CD4-positive, alpha-beta T cell treated with Interferon gamma for 1 hour (primary cell): ENCODE measurements around the gene ALDH1A2.
"Not testable (repeated sequence)": the region's sequence is repeated elsewhere in the genome, so short reads cannot be mapped to it uniquely, and the experiment has no call there.

Experiments used
- DNase-seq: peaks from one replicate; pipeline ENCODE4 v3.0.0-alpha.2; 2020

Gene ALDH1A2

DNA sequence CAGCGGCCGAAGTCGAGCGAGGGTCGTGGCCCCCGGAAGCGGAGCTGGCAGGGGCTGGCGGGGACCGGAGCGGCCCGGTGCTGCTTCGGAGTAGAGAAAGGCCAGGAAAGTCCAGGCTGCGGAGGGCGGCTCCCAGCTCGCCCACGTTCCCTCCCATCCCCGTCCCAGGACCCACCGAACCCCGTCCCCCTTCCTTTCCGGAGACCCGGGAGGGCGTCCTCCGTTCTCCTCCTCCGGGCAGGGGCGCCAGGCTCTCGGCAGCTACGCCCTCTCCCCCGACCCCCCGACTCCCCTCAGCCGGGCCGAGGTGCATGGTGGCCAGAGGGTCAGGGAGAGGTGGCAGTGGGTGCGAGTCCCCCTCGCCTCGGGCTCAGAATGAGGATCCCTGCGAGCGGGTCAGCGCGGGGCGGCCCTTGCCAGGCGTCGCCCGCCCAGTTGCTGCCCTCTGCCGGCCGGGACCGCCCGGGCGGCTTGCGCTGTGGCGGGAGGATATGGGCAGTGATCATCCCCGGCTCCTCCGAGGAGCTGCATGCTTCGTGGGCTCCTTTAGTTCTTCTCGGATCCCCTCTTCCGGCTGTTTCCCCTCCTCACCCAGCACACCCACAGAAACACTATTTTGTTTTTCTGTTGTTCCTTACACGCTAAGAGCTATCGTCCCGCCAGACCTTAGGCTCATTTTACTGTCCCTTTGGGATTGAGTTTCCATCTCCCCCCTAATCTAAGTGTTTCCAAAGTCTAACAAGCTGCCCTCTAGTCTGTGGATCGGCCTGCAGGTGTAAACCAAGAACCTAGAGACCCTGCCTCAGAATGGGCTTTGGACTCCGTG, 744 bp upstream of the ALDH1A2 start:
- DNase-seq: peak; percentile 34

GRCh38 chr15:58064980-58065444, 499 bp downstream of the ALDH1A2 start:
- DNase-seq: no peak

DNA sequence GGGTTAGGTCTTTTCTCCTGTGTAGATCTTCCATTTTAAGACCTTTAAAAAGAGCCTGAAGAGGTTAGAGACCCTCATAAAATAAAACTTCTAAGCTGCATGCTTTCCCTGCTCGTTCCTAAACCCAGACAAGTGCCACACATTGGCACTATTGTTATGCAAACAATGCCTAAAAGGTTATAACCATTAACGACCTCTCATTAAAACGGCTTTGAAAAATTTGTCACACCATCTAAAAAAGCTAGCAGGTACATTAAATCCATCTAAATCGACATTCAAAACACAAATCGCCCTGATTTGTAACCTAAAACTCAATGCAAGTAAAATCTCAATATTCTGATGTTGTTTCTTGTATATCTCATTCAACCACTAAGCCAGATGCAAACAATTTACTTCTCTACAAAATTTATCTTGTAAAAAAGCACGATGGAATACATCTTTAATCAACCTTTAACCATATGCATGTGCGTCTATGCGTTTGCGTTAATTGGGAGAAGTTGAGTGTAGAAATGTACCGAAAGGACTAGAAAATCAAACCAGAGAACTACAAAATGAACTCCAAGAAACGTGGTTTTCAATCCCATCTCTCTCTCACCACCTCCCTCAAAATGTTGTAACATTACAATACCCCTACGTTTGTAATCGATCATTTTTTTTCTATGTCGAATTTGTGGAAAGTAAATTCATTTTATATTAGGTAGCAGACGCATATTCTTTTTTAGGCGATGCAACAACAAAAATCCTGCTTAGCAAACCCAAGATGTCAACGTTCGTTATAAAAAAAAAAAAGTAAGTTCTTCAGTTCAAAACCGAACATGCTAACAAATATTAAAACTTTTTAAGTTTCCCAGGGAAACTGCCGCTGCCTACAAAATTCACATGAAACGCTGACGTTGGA, 1.2 kb downstream of the ALDH1A2 start:
- DNase-seq: no peak

- no peak for DNase-seq
Measured at GRCh38 chr15:58063614-58064013, 1.9 kb downstream of the ALDH1A2 start.

DNA sequence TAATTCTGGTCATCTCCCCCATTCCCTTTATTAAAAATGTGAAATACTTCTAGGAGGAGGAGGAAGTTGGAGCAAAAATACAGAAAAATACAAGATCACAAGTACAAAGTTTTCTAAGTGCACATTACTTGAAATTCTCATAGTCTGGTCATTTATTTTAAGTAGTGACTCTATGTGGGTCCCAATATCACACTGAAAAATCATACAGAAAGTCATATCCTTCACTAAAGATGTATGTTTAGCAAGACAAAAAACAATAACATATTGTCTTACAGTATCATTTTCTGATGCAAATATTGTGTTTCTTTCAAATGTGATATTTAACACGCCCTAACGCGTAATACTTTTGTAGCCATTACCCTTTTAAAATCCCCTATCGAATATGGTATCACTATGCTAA, 2.5 kb downstream of the ALDH1A2 start:
- no peak for DNase-seq

DNA sequence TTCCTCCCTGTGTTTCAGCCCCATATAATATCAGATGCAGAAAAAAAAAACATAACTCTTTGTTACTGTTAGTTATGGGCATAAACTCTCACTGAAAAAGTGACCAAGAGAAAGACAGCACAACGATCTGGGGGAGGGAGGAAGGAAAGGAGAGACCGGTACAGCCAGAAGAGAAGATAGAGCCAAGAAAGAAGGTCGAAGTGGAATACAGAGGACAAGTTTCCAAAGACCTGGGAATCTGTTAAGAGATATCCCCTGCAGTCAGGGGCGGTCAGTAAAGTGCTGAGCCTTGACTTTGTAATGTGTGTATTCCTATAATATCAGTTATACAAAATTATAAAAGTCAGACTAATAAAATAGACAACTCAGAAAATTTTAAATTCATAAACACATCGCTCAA, 3.3 kb downstream of the ALDH1A2 start:
- no peak for DNase-seq

GRCh38 chr15:58060575-58060974, 4.9 kb downstream of the ALDH1A2 start:
- DNase-seq: no peak

DNA sequence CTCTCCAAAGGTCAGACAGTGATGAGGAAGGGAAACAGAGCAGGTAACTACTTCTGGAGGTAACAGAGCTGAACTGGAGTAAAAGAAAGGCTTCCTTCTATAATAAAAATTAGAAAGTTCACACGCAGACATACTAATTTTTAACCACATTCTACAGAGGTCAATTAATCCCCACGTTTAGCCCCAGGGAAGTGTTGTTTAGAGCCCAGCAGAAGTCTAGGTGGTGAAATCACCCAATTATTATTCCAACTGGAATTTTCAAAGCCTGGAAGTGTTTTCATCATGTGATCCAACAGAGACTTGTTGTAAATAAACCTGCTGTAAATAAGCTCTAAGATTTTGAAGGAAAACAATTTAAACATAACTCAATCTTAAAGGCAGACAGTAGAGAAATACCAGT, 6.8 kb downstream of the ALDH1A2 start:
- no peak for DNase-seq

DNA sequence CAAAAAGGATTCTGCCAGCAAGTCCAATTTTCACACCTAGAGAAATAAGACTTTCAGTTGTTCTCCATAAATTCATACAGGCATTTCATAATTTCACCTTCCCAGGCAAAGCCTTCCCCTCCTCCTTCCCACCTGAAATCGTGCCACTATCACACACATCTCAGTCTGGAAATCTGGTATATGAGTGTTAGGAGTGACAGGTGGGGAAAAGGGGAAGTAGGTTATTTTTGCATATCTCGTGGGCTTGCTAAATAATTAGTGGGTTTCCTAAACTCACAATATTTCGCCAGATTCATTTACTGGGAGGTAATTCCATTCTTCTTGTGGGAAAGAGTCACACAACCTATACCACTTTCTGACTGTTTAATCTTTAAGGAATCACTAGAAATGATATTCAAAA, 7.4 kb downstream of the ALDH1A2 start:
- no peak for DNase-seq

DNA sequence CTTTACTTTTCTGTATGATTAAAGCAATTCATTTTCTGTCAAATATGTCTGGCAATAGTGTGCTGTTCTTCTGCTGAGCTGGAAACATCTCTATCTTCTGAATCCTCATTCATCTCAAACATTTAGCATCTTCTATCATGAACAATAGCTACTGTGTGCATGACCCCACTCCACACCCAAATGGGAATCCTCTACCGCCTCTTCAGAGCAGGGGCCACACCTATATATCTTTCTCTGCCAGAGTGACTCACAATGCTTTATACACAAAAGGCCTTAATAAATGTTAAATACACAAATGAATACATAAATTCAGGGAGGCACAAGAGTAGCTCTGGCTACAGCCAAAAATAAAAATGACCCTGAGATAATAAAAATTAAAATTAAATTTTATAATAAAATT, 8.0 kb downstream of the ALDH1A2 start:
- DNase-seq: no peak

GRCh38 chr15:58056015-58056414, 9.5 kb downstream of the ALDH1A2 start:
- no peak for DNase-seq

- DNase-seq: no peak
Measured at GRCh38 chr15:58053315-58054153, 12.0 kb downstream of the ALDH1A2 start.

GRCh38 chr15:58052334-58052733, 13.2 kb downstream of the ALDH1A2 start:
- DNase-seq: no peak

DNA sequence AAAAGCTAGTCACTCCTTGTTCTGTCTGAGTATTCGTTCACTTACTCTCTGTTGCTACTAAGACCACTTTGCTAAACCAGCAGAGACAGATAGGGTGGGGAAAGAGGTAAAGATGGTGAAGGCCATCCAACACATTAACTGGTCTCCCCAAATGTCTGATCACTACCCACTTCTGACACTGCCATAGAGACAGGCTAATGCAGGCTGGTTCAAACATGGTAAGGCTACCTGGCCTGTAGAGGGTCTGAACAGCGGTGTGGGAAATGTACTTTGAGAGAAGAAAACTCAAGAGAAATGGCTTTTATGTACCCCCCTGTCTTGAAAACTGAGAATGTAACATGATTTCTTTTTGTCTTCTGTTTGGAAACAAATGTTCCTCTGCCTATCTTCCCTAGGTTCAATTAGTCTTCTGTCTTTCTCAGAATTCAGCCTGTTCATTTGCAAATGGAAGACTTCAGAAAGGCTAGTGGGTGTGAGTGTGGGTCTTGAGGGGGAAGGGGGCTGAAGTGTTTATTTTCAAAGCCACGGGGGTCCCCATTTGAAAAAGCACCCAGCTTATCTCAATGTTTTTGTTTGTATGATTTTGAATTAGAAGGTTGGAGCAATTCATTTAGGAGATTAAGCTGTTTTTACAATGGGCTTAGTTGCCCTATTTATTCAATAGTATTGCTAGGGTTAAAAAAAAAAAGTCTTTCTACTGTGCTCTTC, 15.8 kb downstream of the ALDH1A2 start:
- DNase-seq: no peak

DNA sequence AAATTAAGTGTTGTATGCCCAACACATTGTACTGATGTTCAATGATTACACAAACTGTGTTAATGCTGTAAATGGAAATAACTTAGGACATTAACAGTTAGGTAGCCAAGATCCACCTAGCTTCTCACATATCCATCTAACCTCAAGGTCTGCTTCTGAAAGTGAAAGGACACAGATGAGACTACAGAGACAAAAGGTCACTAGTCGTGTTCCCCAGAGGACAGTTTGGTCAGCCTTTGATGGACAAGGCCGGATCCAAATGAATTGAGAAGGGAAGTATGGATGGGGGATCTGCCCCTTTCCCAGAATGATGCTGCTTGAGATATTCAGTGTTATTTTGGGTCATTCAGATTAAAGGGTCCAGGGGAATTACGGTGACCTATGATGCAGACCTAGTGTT, 17.2 kb downstream of the ALDH1A2 start:
- DNase-seq: no peak

GRCh38 chr15:58047149-58047548, 18.4 kb downstream of the ALDH1A2 start:
- no peak for DNase-seq

DNA sequence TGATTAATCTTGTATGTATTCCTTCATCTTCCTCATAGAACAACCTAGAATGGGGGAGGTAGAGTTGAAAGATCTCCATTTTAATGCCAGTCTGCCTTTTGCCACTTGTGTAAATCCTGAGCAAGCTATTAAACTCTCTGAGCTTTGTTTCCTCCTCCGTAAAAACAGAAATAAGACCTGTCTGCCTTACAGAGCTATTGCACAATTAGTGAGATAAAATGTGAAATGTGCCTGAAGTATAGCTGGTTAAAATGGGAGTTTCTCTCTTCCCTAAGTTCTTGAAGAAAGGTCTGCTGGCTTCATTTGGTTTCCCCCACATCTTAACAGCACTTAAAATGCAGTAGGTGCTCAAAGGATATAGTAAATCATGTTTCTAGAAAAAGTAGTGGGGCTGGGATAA, 19.0 kb downstream of the ALDH1A2 start:
- DNase-seq: no peak

GRCh38 chr15:58045376-58045775, 20.1 kb downstream of the ALDH1A2 start:
- not testable (repeated sequence) for DNase-seq

GRCh38 chr15:58044551-58044950, 21.0 kb downstream of the ALDH1A2 start:
- DNase-seq: no peak

GRCh38 chr15:58043192-58043903, 22.2 kb downstream of the ALDH1A2 start:
- peak; percentile 15 for DNase-seq

DNA sequence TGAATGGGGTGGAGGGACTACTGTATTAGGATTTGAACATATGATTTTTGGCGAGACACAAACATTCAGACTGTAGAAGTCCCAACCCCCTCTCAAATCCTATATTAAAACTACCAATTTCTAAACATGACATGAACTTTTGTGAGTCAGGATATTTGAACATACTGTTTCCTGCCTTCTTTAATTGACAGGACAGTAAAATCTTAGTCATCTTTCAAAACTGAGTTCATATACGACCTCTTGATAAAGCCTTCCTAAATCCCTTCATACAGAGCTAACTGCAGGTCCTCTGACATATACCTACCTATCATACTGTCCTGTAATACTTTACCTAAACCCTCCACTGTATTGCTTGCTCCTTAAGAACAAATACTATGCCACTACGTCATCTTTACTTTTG, 23.5 kb downstream of the ALDH1A2 start:
- no peak for DNase-seq

- DNase-seq: no peak
Measured at GRCh38 chr15:58040150-58040549, 25.4 kb downstream of the ALDH1A2 start.
